GM12891 (cell line): ENCODE results near the gene LCOR.

Source experiments
- POLR2A ChIP-seq: IDR thresholded peaks from 2 replicates; pipeline ENCODE4 v1.6.1; 2011; ENCODE audit warnings: low read depth, low read length, control low read depth
- POLR2AphosphoS5 ChIP-seq: IDR thresholded peaks from 2 replicates; pipeline ENCODE4 v1.6.1; 2011; ENCODE audit warnings: low read depth, low read length, control low read depth
- POU2F2 ChIP-seq: IDR thresholded peaks from 2 replicates; pipeline ENCODE4 v1.6.1; 2011; ENCODE audit warnings: low read depth, mild to moderate bottlenecking, control low read depth, low read length, moderate library complexity
- SPI1 ChIP-seq: IDR thresholded peaks from 2 replicates; pipeline ENCODE4 v1.6.1; 2011; ENCODE audit warnings: low read depth, low read length, control low read depth

DNA sequence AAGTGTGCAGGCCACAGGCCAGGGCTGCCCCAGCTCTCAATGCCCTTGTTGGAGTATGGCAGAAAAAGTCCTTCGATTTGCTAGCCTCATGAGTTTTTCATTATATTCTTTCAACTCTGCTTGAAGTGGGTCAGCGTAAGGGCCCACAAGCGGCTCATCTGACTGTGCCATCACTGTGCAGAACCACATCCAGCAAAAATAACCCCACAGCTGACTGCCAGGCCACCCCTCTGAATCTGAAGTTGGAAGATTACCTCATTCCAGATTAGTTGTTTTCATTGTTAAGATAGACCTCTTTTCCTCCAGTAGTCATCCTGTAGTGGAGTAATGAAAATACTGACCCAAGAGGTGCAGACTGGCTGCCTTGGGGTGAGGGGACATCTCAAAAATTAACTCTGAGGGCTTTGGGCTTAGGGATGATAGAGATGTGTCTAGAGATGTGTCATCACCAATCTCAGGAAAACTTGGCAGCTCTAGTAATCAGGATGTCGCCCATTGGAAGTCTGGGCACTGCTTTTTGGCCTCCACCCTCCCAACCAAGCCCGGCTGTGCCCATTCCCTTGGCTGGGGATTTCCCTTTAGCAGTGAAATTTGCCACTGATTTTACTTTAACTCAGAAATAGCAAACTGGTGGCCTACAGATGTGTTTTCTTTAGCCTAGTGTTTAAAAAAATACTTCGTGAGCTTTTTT lies 164.3 kb downstream of the LCOR start:
- TF ChIP-seq POLR2A, result no peak
- TF ChIP-seq POU2F2, result no peak
- no peak for TF ChIP-seq POLR2AphosphoS5
- TF ChIP-seq SPI1, result no peak
